ENCODE measurements around the gene UGP2. TPM values are rescaled to one million over a fixed set of nuclear protein-coding genes. Genes with fewer than 3 reads are reported as not detected.
A peak's percentile ranks its signal among the peaks of the same experiment; 100 is the strongest.

The UGP2 gene
- total RNA-seq, 1 donor: 221 TPM

DNA sequence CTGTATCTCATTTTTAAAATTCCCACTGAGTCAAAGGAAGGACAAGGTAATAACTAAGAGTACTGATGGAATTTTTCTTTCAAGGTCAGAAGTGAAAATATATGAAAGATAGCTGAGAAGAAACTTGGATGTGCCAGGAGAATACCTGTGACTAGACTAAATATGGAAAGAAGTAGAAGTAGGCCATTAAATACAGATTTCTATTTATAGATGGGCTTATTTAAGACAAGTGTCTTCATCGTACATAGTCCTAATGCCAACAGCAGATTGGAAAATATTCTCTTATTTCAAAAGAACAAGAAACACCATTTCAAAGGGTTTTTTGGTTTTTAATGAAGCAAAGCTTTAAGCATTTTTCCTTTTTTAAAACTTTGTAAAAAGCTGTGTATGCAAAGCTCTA lies 22.0 kb downstream of the UGP2 start:
- no peak for DNase-seq (ENCODE audit: low read depth)
- TF ChIP-seq CTCF (IDR thresholded peaks at IDR 0.05; ENCODE audit: insufficient read depth, low read depth, low read length): no peak
- no peak overlapping the region for H3K4me3 ChIP-seq (ENCODE audit: low read depth, low read length)

- peak; percentile 58 for DNase-seq (ENCODE audit: low read depth)
- no peak overlapping the region for H3K4me3 ChIP-seq (ENCODE audit: low read depth, low read length)
- no peak for TF ChIP-seq CTCF (IDR thresholded peaks at IDR 0.05; ENCODE audit: insufficient read depth, low read depth, low read length)
Measured at GRCh38 chr2:63865159-63865799, 23.6 kb downstream of the UGP2 start.

GRCh38 chr2:63866009-63866709 lies 24.5 kb downstream of the UGP2 start:
- H3K4me3 ChIP-seq (ENCODE audit: low read depth, low read length): no peak overlapping the region
- no peak for DNase-seq (ENCODE audit: low read depth)
- TF ChIP-seq CTCF (IDR thresholded peaks at IDR 0.05; ENCODE audit: insufficient read depth, low read depth, low read length): no peak

GRCh38 chr2:63870679-63871078 lies 29.0 kb downstream of the UGP2 start:
- no peak overlapping the region for H3K4me3 ChIP-seq (ENCODE audit: low read depth, low read length)
- no peak for TF ChIP-seq CTCF (IDR thresholded peaks at IDR 0.05; ENCODE audit: insufficient read depth, low read depth, low read length)
- no peak for DNase-seq (ENCODE audit: low read depth)

DNA sequence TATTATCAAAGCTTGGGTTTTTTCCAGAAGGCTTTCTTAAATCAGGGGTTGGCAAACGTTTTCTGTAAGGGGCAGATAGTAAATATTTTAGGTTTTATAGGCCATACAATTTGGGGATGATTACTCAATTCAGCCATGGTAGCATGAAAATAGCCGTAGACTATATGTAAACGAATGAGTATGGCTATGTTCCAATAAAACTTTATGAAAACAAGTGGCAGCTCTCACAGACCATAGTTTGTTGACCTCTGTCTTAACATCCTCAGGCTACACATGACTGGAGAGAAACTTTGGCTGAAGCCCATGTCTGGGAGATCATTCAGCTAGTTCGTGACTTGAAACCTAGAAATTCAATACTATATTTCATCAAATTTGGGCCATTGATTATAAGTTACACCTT lies 30.2 kb downstream of the UGP2 start:
- no peak overlapping the region for H3K4me3 ChIP-seq (ENCODE audit: low read depth, low read length)
- DNase-seq (ENCODE audit: low read depth): peak; percentile 37
- TF ChIP-seq CTCF (IDR thresholded peaks at IDR 0.05; ENCODE audit: insufficient read depth, low read depth, low read length): no peak

DNA sequence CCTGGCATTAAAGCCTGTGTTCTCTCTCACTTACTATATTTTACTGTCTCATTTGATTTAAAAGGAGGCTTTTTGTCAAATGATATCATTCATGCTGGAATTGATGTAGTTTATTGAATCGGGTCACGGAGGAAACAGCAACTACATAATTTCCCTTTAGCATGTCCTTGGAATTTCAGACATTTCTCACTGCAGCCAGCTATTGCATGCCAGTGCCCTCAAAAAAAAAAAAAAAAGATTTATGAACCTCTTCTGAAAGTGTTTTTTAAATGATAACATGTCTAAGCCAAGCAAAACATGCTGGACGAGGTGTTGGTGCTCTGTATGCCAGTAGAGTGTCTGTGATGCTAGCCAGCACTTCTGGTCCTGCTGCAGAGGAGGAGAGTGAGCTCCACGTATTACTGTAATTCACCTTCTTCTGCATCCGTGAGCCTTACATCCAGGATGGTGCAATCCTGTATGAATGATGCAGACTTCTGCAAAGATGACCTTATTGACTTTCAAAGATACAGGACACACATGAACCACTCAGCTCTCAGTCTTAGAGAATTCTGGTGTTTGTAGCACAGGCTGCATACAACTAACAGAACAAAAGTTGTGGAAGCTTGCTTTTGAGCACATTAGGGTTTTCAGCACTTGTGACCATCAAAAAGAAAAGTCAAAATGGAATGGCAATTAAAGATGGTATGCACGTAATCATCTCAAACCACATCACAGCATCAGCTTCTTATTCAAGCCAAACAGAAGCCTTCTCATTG lies 31.1 kb downstream of the UGP2 start:
- no peak overlapping the region for H3K4me3 ChIP-seq (ENCODE audit: low read depth, low read length)
- TF ChIP-seq CTCF (IDR thresholded peaks at IDR 0.05; ENCODE audit: insufficient read depth, low read depth, low read length): no peak

More for the DNA sequence above, 31.1 kb downstream of the UGP2 start:
- no peak for DNase-seq (ENCODE audit: low read depth)

Measured in fibroblast of villous mesenchyme (primary cell).